Measurements from ENCODE around the gene TCERG1L. TPM values are rescaled to one million over a fixed set of nuclear protein-coding genes. Genes with fewer than 3 reads are reported as not detected.

TCERG1L gene
- polyA plus RNA-seq, 1 of the 3 experiments (the other 2 are of a cell fraction), result not detected

- CTCF ChIA-PET, result interaction anchor here (1.8 kb wide), 1 partner anchor 9 kb away, joined by 5 read pairs; no protein-coding TSS in a partner anchor
- Histone ChIP-seq H3K9me2 (no peaks in the 10 kb centered on the region), H3K36me3 (replicated peaks in 1 of 2; ENCODE audit: control insufficient read depth in 1 of 2, insufficient read depth in 2 of 2, low read length in 1 of 2) (no peaks in the 10 kb centered on the region), H3F3A (replicated peaks; ENCODE audit: insufficient read depth) (no peaks in the 10 kb centered on the region), H3K4me1 (ENCODE audit: control insufficient read depth in 1 of 2, insufficient read depth in 2 of 2, low read depth in 1 of 2, low read length in 1 of 2) (no peaks in the 10 kb centered on the region), H3K4me2 (no peak overlapping the region), H3K27ac (ENCODE audit: low read depth in 2 of 2, low read length in 1 of 2) (no peak overlapping the region), H3K4me3 (ENCODE audit: low read depth in 2 of 2, low read length in 1 of 2) (no peak overlapping the region), H3K9me3 (no peaks in the 10 kb centered on the region), H3K27me3 (ENCODE audit: insufficient read depth) (no peaks in the 10 kb centered on the region), H3K79me2 (ENCODE audit: insufficient read depth) (no peaks in the 10 kb centered on the region), H2AFZ (ENCODE audit: low read depth) (no peak overlapping the region), H3K9ac (no peak overlapping the region), H4K20me1 (ENCODE audit: insufficient read depth) (no peaks in the 10 kb centered on the region)
- TF ChIP-seq SMC3 (IDR thresholded peaks at IDR 0.05; ENCODE audit: low read depth, low read length) (no peak), RFX5 (IDR thresholded peaks at IDR 0.05; ENCODE audit: low read length) (no peak), YY1 (IDR thresholded peaks at IDR 0.05; ENCODE audit: low read depth) (no peak), RAD21 (IDR thresholded peaks at IDR 0.05; ENCODE audit: low read length) (no peak), GABPA (IDR thresholded peaks at IDR 0.05; ENCODE audit: low read depth) (no peak), NFIC (IDR thresholded peaks at IDR 0.05; ENCODE audit: borderline replicate concordance) (no peak), EZH2phosphoT487 (IDR thresholded peaks at IDR 0.05; ENCODE audit: borderline replicate concordance, low read depth) (no peak), REST (IDR thresholded peaks at IDR 0.05; ENCODE audit: low read depth, low read length) (no peak), GATA2 (CRISPR knock-in tag; IDR thresholded peaks at IDR 0.05) (no peak), CHD2 (IDR thresholded peaks at IDR 0.05; ENCODE audit: low read length, partially characterized antibody) (no peak), POLR2AphosphoS5 (IDR thresholded peaks at IDR 0.05; ENCODE audit: low read depth, low read length) (no peak), TAF1 (IDR thresholded peaks at IDR 0.05; ENCODE audit: borderline replicate concordance, low read depth, low read length) (no peak), MAX (IDR thresholded peaks at IDR 0.05; ENCODE audit: low read depth) (no peak), FOXJ3 (CRISPR knock-in tag; IDR thresholded peaks at IDR 0.05) (no peak)
- WGBS (ENCODE audit: low lambda C conversion rate), result 62% methylated on average over 14 of the region's 15 CpGs
- DNase-seq, result no peak
- POLR2A ChIA-PET, result no interaction called here
Measured at GRCh38 chr10:131193923-131194322, 117.6 kb downstream of the TCERG1L start.

- H2AFZ ChIP-seq (ENCODE audit: low read depth), result no peak overlapping the region
- no peak overlapping the region for H3K27ac ChIP-seq (ENCODE audit: low read depth in 2 of 2, low read length in 1 of 2)
- no peak overlapping the region for H3K9ac ChIP-seq
- 59% methylated on average over 4 of the region's 4 CpGs for WGBS (ENCODE audit: low lambda C conversion rate)
- H3F3A ChIP-seq (replicated peaks; ENCODE audit: insufficient read depth), result no peaks in the 10 kb centered on the region
- ChIA-PET POLR2A (no interaction called here), CTCF (no interaction called here)
- no peak overlapping the region for H3K4me2 ChIP-seq
- no peak overlapping the region for H3K4me3 ChIP-seq (ENCODE audit: low read depth in 2 of 2, low read length in 1 of 2)
- H3K9me3 ChIP-seq, result no peaks in the 10 kb centered on the region
- no peaks in the 10 kb centered on the region for H3K9me2 ChIP-seq
- no peak for DNase-seq
- H3K4me1 ChIP-seq (ENCODE audit: control insufficient read depth in 1 of 2, insufficient read depth in 2 of 2, low read depth in 1 of 2, low read length in 1 of 2), result no peaks in the 10 kb centered on the region; a peak in 1 of 4 replicates
- no peaks in the 10 kb centered on the region for H3K27me3 ChIP-seq (ENCODE audit: insufficient read depth)
- H3K79me2 ChIP-seq (ENCODE audit: insufficient read depth), result no peaks in the 10 kb centered on the region
- no peaks in the 10 kb centered on the region for H3K36me3 ChIP-seq (replicated peaks in 1 of 2; ENCODE audit: control insufficient read depth in 1 of 2, insufficient read depth in 2 of 2, low read length in 1 of 2)
- no peaks in the 10 kb centered on the region for H4K20me1 ChIP-seq (ENCODE audit: insufficient read depth)
- TF ChIP-seq YY1 (IDR thresholded peaks at IDR 0.05; ENCODE audit: low read depth) (no peak), CTCF (IDR thresholded peaks at IDR 0.05) (no peak), IRF3 (IDR thresholded peaks at IDR 0.05; ENCODE audit: low read depth, low read length) (no peak), MAX (IDR thresholded peaks at IDR 0.05; ENCODE audit: low read depth) (no peak), JUND (IDR thresholded peaks at IDR 0.05) (no peak), CHD2 (IDR thresholded peaks at IDR 0.05; ENCODE audit: low read length, partially characterized antibody) (no peak), POLR2AphosphoS5 (IDR thresholded peaks at IDR 0.05; ENCODE audit: low read depth, low read length) (no peak), NRF1 (IDR thresholded peaks at IDR 0.05; ENCODE audit: low read depth, low read length) (no peak), TEAD4 (IDR thresholded peaks at IDR 0.05; ENCODE audit: borderline replicate concordance, insufficient read depth) (no peak), SMC3 (IDR thresholded peaks at IDR 0.05; ENCODE audit: low read depth, low read length) (no peak), TAF1 (IDR thresholded peaks at IDR 0.05; ENCODE audit: borderline replicate concordance, low read depth, low read length) (no peak), FOXM1 (IDR thresholded peaks at IDR 0.05; ENCODE audit: low read depth) (no peak), RCOR1 (IDR thresholded peaks at IDR 0.05; ENCODE audit: low read length) (no peak)
Measured at GRCh38 chr10:131188494-131188893, 123.0 kb downstream of the TCERG1L start.
